Epidermal melanocyte (primary cell): Measurements from ENCODE around the gene CARMIL1.

Source experiments
- DNase-seq: peaks from one replicate; pipeline ENCODE4 v3.0.0; 2011; ENCODE audit warnings: low spot score; ENCODE audit not compliant: insufficient read length

CARMIL1 gene

DNA sequence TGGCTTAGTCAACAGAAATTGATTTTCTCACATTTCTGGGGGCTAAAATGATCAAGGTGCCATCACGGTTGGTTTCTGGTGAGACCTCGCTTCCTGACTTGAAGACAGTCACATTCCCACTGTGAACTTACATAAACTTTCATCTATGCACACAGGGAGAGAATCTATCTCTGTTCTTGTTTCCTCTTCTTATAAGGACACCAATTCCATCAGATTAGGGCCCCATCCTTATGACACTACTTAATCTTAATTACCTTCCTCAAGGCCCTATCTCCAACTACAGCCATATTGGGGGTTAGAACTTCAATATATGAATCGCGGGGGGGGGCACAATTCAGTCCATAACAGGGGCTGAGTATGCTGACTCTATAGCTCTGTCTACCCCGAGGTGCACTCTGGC is 362.2 kb downstream of the CARMIL1 start:
- no peak for DNase-seq

DNA sequence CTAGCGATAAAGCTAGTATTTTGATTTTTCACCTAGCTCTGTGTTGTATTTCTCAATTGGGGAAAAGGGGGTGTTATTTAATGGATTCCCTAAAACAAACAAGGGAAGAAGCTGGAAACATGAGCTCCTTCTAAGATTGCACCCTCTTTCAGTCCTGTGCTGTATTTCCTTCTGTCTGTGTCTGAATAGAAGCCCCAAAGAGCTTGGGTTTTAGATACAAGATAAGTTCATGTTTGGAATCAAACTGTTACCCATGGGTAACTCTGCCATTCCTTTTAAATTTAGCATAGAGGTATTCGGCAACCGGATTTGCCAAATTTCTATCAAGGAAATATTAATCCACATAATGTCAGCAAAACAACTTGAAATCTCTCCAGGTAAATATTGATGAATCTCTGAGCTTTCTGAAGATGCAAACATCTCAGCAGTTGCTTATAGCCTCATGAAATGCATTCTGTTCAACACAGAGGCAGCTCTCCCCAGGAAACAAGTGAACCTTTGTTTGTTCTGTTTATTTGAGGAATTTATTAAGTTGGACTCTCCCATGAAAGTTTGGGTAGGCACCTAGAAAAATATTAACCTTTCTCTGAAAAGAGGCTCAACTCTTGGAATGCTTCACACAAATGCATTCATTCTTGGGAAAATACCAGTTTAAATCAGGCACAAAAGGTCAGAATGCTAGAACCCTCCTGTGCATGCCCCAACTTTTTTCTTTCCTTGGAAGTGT is 362.9 kb downstream of the CARMIL1 start:
- DNase-seq, result no peak

DNA sequence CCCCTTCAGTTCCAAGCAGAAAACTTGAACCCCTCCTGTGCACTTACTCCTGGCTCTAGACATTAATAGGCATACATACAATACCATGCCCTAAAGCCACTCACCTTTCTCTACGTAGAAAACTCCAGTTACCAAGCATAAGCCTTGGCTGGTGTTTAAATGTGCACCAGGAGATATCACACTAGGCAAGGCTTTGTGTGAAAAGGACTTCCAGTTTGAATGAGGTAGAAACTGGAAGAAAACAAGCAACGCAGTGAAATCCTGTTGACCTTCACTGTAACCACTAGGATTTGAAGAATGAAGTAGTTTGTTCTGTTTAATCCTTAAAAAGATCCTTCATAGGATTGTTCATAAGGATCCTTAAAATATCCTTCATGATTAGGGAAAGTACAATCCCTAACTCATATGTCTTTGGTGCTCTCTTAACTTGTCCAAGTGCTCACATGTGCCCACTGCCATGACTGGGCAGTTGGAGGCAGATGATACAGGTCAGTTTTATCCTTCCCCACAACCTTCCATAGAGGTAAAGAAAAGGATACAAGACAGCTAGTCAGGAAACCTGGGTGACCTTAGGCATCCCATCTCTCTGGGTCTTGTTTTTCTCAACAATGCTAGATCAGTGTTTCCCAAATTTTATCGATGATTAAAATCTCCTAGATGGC is 363.6 kb downstream of the CARMIL1 start:
- no peak for DNase-seq

DNA sequence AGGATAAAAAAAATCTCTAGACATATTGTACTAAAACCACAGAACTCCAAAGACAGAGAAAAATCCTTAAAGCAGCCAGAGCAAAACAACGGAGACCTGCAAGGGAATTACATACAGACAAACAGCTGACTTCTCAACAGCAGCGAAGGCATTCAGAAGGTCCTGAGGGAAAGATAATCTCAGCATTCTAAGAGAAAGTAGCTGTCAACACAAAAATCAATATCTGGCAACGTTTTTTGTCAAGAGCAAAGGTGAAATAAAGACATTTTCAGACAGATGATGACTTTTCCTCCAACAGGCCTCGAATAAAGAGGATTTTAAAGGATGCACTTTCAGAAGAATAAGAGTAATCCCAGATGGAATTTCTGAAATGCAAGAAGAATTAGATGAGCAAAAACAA is 366.7 kb downstream of the CARMIL1 start:
- no peak for DNase-seq

DNA sequence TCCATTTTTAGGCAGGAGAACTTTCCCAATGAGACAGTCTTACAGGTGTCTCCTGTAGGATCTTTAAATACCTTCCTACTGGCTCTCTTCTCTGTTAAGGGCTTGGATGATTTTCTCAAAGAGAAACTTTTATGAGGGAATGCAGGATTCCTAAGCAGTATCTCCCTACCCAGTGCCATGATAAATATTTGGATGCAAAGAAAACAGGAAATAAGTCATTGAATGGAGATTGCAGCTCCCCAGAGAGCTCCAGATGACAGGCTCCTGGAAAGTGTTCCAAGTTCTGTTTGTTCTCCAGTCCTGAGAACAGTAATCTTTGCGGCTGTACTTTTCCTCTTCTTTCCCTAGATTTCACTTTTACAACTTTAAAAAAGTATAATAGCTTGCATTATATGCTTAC is 370.4 kb downstream of the CARMIL1 start:
- DNase-seq, result no peak

DNA sequence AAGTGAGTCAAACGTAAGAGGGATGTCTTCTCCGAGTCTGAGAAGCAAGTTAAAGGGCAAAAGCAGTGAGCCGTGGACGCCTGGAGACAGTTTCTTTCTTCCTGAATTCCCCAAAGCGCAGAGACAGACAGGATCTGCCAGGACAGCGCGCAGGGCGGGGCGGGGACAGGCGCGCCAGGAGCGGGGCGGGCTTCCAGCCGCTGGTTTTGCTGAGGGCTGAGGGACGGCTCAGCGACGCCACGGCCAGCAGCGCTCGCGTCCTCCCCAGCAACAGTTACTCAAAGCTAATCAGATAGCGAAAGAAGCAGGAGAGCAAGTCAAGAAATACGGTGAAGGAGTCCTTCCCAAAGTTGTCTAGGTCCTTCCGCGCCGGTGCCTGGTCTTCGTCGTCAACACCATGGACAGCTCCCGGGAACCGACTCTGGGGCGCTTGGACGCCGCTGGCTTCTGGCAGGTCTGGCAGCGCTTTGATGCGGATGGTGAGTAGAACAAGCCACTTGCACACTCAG is 372.9 kb downstream of the CARMIL1 start, which contains the start of gene SCGN:
SCGN (plus strand) TSS at position 209 of the 509 bp plus-strand sequence; CDS start at position 398, 189 bp downstream.
- DNase-seq, result peak; percentile 48

DNA sequence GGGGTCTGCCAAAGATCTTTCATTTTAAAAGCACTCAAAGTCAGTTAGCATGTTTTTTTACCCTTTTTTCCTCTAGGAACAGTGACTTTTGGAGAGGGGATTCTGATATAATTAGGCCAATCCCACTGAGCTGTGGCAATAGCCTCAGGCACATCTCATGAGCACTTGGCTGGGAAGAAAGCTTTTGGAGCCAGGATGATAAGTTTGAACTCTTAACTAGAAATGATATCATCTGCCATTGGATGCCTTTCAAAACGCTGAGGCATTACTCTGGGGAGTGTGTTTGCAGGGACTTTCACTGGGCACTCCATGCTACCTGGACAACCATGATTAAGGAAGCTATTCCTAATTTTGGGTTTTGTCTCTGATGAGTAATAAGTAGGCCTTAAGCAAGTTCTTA is 376.5 kb downstream of the CARMIL1 start:
- DNase-seq, result no peak

DNA sequence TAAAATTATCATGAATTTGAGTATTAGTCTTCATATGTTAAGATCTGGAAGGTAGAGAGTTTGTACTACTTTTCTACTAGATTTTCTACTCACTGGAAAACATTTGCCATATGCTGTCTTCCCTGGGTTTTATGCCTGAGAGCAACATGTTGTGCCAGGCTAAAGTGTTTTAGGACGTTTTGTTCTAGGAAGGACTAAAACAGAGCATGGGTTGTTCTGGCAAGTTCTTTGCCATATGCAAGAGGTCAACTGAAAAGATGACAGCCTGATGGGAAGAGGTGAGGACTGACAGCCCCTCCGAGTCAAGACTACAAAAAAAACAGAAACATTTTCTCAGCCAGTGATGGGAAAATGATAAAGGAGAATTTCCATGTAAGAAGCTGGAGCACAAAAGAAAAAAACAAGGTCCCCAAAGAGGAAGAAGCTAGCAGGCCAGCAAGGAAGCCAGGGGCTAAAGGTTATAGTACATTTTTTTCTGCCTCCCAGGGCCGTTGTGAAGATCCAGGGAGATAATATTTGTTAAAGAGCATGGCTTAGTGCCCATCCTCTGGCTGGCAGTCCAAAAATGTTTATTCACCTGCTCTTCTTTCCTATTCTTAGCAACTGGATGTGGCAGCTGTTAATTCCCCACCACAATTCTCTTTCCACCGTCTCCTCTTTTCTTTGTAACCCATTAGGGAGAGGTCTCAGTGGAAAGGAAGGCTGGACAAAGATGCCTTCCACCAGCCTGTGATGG is 380.6 kb downstream of the CARMIL1 start:
- no peak for DNase-seq

DNA sequence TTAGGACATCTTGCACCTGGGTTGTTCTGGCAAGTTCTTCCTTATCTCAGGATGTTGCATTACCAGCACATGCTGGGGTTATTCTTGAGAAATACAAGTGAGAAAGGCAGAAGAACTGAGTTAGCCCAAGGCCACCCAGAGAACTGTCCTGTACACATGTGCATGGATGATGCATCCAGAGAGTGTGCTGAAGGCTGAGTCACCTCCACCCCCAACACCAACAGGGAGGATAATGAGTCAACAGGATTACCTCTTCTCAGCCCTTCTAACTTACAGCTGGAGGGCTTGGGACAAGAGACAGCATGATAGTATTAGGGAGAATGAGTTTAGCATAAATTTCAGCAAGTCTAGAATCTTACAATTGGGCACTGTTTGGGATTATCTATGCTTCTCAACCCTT is 381.3 kb downstream of the CARMIL1 start:
- no peak for DNase-seq

DNA sequence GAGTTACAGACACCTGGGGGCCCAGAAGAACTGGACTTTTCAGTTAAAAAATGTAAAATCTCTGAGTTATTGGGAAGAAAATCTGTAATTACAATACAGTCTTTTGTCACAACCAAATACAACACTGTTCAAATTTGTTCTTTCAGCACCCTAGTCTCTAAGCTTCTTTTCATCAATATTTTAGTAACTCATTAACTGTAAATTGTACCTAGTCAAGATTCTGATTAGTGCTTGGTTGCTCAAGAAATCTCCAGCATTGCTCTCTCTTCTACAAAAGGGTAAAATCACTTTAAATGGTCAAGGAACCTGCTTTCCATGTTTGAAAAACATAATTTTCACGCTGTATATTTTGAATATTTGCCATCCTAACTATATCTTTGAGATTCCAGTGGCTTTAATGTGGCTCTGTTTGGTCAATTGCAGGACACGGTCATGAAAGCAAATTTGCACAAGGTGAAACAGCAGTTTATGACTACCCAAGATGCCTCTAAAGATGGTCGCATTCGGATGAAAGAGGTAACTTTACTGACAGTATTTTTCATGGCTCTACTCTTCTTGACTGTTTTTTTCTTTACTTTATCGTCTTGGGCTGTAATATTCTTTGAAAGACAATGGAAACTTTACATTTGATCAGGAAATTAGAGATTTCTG is 382.1 kb downstream of the CARMIL1 start:
- no peak for DNase-seq

DNA sequence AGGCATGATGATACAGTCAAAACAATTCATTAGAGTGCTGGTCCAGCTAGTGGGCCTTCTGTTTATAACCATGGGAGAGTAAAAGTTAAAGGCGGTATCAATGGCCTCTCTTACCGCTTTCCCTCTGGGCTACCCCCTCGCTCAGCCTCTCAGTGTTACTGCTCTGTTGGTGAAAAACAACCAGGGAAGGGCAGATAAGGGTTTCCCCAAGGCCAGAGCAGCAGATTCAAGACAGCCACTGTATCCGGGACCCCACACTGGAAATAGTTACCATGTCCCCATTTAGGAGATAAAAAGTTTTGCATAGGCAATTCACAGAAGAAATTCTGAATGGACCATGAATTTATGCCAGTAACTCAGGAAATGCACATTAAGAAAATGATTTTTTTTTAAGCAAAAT is 386.3 kb downstream of the CARMIL1 start:
- DNase-seq, result no peak

DNA sequence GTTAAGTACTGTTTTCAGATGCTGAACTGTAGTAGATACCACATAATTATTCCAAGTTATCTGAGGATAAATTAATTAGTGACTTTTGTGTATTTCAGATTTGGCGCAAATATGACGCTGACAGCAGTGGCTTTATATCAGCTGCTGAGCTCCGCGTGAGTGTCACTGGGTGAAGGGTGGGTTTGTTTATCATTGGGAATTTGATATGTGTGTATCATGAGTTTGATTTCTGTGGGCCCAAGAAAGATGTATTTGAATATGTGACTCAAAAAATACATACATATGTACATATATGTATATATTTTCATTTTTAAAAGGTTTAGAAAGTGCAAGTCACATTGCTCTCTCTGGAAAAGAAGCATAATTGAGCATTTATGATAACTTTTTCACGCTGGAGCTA is 390.2 kb downstream of the CARMIL1 start:
- DNase-seq, result no peak
